Measurements from ENCODE around the gene TOMM70. TPM values are rescaled to one million over a fixed set of nuclear protein-coding genes. Genes with fewer than 3 reads are reported as not detected.
"Not testable (repeated sequence)": the region's sequence is repeated elsewhere in the genome, so short reads cannot be mapped to it uniquely, and the experiment has no call there.

Gene TOMM70
- 52.8 and 54.4 TPM in 2 replicates for total RNA-seq

DNA sequence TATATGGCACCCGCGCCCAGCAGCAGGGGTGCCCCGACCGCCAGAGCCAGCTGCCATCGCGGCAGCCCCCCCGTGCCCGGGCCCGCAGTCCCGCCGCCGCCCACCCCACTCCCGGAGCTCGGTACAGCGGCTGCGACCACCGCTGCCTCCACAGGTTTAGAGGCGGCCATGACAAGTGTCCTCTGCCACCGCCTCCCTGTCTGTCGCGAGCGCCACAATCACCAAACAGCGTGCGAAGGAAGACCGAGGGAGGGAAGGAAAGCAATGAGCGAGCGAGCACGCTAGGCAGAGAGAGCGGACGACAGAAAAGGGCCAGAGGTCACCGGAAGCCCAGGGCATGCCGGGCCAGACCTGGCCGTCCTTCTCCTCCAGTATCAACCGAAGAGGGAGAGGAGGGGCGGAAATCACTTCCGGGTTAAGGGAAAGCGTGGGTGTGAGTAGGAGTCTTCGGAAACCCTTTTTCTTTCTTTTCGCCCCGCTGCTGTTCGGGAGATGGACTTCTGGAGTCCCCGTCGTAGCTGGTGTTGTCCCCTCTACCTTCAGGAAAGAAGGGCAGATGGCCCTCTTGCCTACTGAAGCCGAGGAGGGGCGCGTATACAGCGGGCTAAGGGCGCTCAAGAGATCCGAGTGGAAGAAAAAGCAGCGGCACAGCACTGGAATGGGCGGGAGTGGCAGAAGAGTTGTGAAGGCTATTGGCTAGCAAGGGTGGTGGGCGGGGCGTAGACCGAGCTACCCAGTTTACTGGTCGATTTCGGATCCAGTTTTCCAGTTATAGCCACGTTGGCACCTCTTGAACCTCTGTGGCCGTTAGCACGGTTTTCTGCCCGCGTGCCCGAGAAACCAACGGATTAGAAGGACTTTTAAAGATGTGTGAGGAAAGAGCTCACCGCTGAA, at the start of gene TOMM70, which contains the start of gene LNP1:
TSS of gene TOMM70 (minus strand) at position 310 of the 894 bp plus-strand sequence. CDS start at position 170, 140 bp downstream.
TSS of gene LNP1 (plus strand) at position 760 of the 894 bp plus-strand sequence. CDS start 28,191 bp downstream, outside the sequence.
- intact Hi-C loops (cut with micrococcal nuclease) = loop anchor here (1.0 to 10.0 kb wide), 14 partner anchors 67 to 1846 kb away; partner anchors contain the start of genes NIT2, PCNP, TBC1D23 and TFG
- H3K27ac Mint-ChIP-seq = peak within 1 kb of the TSS; percentile 98
- H3K4me3 Mint-ChIP-seq (ENCODE audit: low read depth) = peak within 1 kb of the TSS; percentile 90
- peak; percentile 92 for DNase-seq (ENCODE audit: low spot score)
- H3K9me3 Mint-ChIP-seq = peaks cover 13% of the 10 kb centered on the region
- peaks cover 41% of the 10 kb centered on the region for H3K4me1 Mint-ChIP-seq (ENCODE audit: low read depth)
- H3K27me3 Mint-ChIP-seq (ENCODE audit: low read depth) = no peaks in the 10 kb centered on the region
- peaks cover 36% of the 10 kb centered on the region for H3K36me3 Mint-ChIP-seq (ENCODE audit: low read depth)

- no peak for DNase-seq (ENCODE audit: low spot score)
- no peaks in the 10 kb centered on the region for H3K27me3 Mint-ChIP-seq (ENCODE audit: low read depth)
- H3K4me3 Mint-ChIP-seq (ENCODE audit: low read depth) = no peak overlapping the region
- intact Hi-C loops (cut with micrococcal nuclease) = no loop called here
- H3K27ac Mint-ChIP-seq = no peak overlapping the region
- no peaks in the 10 kb centered on the region for H3K36me3 Mint-ChIP-seq (ENCODE audit: low read depth)
- H3K4me1 Mint-ChIP-seq (ENCODE audit: low read depth) = no peaks in the 10 kb centered on the region
- peaks cover 14% of the 10 kb centered on the region for H3K9me3 Mint-ChIP-seq
These were observed 48.3 kb upstream of the TOMM70 start for GRCh38 chr3:100449214-100449613.

- H3K4me1 Mint-ChIP-seq (ENCODE audit: low read depth) = no peaks in the 10 kb centered on the region
- H3K4me3 Mint-ChIP-seq (ENCODE audit: low read depth) = no peak overlapping the region
- H3K36me3 Mint-ChIP-seq (ENCODE audit: low read depth) = no peaks in the 10 kb centered on the region
- no peak for DNase-seq (ENCODE audit: low spot score)
- peaks cover 14% of the 10 kb centered on the region for H3K9me3 Mint-ChIP-seq
- intact Hi-C loops (cut with micrococcal nuclease) = no loop called here
- H3K27ac Mint-ChIP-seq = no peak overlapping the region
- H3K27me3 Mint-ChIP-seq (ENCODE audit: low read depth) = no peaks in the 10 kb centered on the region
These were observed 47.2 kb upstream of the TOMM70 start for GRCh38 chr3:100448079-100448478.

GRCh38 chr3:100447067-100447466, 46.2 kb upstream of the TOMM70 start:
- H3K36me3 Mint-ChIP-seq (ENCODE audit: low read depth); H3K27me3 Mint-ChIP-seq (ENCODE audit: low read depth): not testable (repeated sequence)

GRCh38 chr3:100443690-100444089, 42.8 kb upstream of the TOMM70 start:
- Mint-ChIP-seq H3K4me1 (ENCODE audit: low read depth) (peaks cover 7% of the 10 kb centered on the region), H3K27ac (no peak overlapping the region), H3K4me3 (ENCODE audit: low read depth) (no peak overlapping the region), H3K9me3 (peaks cover 17% of the 10 kb centered on the region), H3K36me3 (ENCODE audit: low read depth) (no peaks in the 10 kb centered on the region), H3K27me3 (ENCODE audit: low read depth) (no peaks in the 10 kb centered on the region)
- no peak for DNase-seq (ENCODE audit: low spot score)
- intact Hi-C loops (cut with micrococcal nuclease) = no loop called here

More at GRCh38 chr3:100447067-100447466, 46.2 kb upstream of the TOMM70 start:
- H3K9me3 Mint-ChIP-seq = peaks cover 17% of the 10 kb centered on the region
- H3K27ac Mint-ChIP-seq; H3K4me3 Mint-ChIP-seq (ENCODE audit: low read depth); DNase-seq (ENCODE audit: low spot score); H3K4me1 Mint-ChIP-seq (ENCODE audit: low read depth); intact Hi-C loops (cut with micrococcal nuclease): not testable (repeated sequence)

DNA sequence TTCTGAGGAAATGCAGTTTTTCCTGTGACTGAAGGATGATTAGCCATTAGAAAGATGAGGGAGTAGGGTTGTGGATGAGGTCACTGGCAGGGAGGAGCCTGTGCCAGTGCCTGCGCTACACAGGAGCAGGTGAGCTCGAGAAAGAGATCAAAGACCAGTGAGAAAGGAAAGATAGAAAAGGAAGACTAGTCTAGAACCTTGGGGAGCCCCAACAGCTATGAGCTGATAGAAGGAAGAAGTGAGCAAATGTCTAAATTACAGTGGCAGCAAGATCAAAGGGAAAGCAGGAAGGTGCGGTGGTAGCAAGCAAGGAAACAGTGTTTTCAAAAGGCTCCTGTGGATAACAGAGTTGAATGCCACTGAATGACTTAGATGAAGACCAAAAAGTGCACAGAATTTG, 40.0 kb upstream of the TOMM70 start:
- Mint-ChIP-seq H3K4me1 (ENCODE audit: low read depth) (peaks cover 7% of the 10 kb centered on the region), H3K4me3 (ENCODE audit: low read depth) (no peak overlapping the region), H3K27me3 (ENCODE audit: low read depth) (no peaks in the 10 kb centered on the region), H3K36me3 (ENCODE audit: low read depth) (no peaks in the 10 kb centered on the region), H3K9me3 (peaks cover 3% of the 10 kb centered on the region), H3K27ac (peak overlapping the region; percentile 17)
- no peak for DNase-seq (ENCODE audit: low spot score)
- intact Hi-C loops (cut with micrococcal nuclease) = no loop called here

DNA sequence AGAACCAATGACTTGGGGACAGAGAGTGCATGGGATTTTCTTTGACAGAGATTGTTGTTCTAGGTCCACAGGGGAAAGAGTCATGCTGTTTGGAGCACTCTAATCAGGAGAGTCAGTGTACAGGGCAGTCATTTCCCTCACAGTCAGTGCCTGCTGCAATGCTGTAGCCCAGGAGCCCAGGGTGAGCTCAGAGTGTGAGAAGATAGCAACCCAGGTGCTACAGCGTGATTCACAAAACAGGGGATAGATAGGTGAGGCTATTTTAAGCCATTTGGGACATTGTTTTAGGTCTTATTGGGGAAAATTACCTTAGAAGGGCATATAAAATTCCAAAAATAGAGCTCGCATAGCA, 37.7 kb upstream of the TOMM70 start:
- no peak for DNase-seq (ENCODE audit: low spot score)
- Mint-ChIP-seq H3K36me3 (ENCODE audit: low read depth) (no peaks in the 10 kb centered on the region), H3K27ac (no peak overlapping the region), H3K4me3 (ENCODE audit: low read depth) (no peak overlapping the region), H3K27me3 (ENCODE audit: low read depth) (no peaks in the 10 kb centered on the region), H3K4me1 (ENCODE audit: low read depth) (peaks cover 7% of the 10 kb centered on the region), H3K9me3 (peaks cover 5% of the 10 kb centered on the region)
- intact Hi-C loops (cut with micrococcal nuclease) = no loop called here

GRCh38 chr3:100437721-100438622, 37.1 kb upstream of the TOMM70 start:
- intact Hi-C loops (cut with micrococcal nuclease) = no loop called here
- H3K27ac Mint-ChIP-seq = no peak overlapping the region

GRCh38 chr3:100436951-100437350, 36.1 kb upstream of the TOMM70 start:
- intact Hi-C loops (cut with micrococcal nuclease) = no loop called here
- Mint-ChIP-seq H3K4me3 (ENCODE audit: low read depth) (no peak overlapping the region), H3K9me3 (peaks cover 2% of the 10 kb centered on the region), H3K27ac (no peak overlapping the region), H3K27me3 (ENCODE audit: low read depth) (no peaks in the 10 kb centered on the region), H3K4me1 (ENCODE audit: low read depth) (peaks cover 7% of the 10 kb centered on the region), H3K36me3 (ENCODE audit: low read depth) (no peaks in the 10 kb centered on the region)
- no peak for DNase-seq (ENCODE audit: low spot score)

More at GRCh38 chr3:100437721-100438622, 37.1 kb upstream of the TOMM70 start:
- Mint-ChIP-seq H3K27me3 (ENCODE audit: low read depth) (no peaks in the 10 kb centered on the region), H3K36me3 (ENCODE audit: low read depth) (no peaks in the 10 kb centered on the region), H3K9me3 (peaks cover 5% of the 10 kb centered on the region), H3K4me3 (ENCODE audit: low read depth) (no peak overlapping the region), H3K4me1 (ENCODE audit: low read depth) (peaks cover 7% of the 10 kb centered on the region)
- DNase-seq (ENCODE audit: low spot score) = no peak

GRCh38 chr3:100429187-100429716, 28.4 kb upstream of the TOMM70 start:
- H3K27ac Mint-ChIP-seq = no peak overlapping the region
- H3K9me3 Mint-ChIP-seq = no peaks in the 10 kb centered on the region
- DNase-seq (ENCODE audit: low spot score) = no peak
- no peaks in the 10 kb centered on the region for H3K36me3 Mint-ChIP-seq (ENCODE audit: low read depth)
- H3K27me3 Mint-ChIP-seq (ENCODE audit: low read depth) = peaks cover 5% of the 10 kb centered on the region
- no peaks in the 10 kb centered on the region for H3K4me1 Mint-ChIP-seq (ENCODE audit: low read depth)
- intact Hi-C loops (cut with micrococcal nuclease) = no loop called here
- H3K4me3 Mint-ChIP-seq (ENCODE audit: low read depth) = no peak overlapping the region

DNA sequence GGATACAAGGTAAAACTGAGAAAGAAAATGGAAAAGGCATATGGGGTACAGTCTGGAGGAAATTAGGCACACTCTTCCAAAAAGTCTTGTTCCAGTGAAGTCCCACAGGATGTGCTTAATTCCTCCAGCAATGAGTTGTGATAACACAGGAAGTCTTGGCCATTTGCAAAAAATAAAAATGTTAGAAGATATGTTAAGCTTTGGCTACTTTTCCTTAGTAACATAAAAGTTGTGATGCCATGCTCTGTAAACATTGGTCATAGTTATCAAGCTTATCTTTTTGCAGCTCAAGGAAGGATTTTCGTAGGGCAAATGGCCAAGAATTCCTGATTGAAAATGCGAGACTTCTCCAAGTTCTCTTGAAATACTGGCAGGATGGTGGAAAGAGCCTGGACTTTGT, 26.8 kb upstream of the TOMM70 start:
- H3K27ac Mint-ChIP-seq = no peak overlapping the region
- H3K9me3 Mint-ChIP-seq = no peaks in the 10 kb centered on the region
- no peak overlapping the region for H3K4me3 Mint-ChIP-seq (ENCODE audit: low read depth)
- H3K27me3 Mint-ChIP-seq (ENCODE audit: low read depth) = peaks cover 8% of the 10 kb centered on the region
- DNase-seq (ENCODE audit: low spot score) = no peak
- H3K4me1 Mint-ChIP-seq (ENCODE audit: low read depth) = no peaks in the 10 kb centered on the region
- intact Hi-C loops (cut with micrococcal nuclease) = no loop called here
- H3K36me3 Mint-ChIP-seq (ENCODE audit: low read depth) = no peaks in the 10 kb centered on the region

- Mint-ChIP-seq H3K4me3 (ENCODE audit: low read depth) (no peak overlapping the region), H3K4me1 (ENCODE audit: low read depth) (no peaks in the 10 kb centered on the region), H3K27me3 (ENCODE audit: low read depth) (peaks cover 8% of the 10 kb centered on the region), H3K9me3 (no peaks in the 10 kb centered on the region), H3K36me3 (ENCODE audit: low read depth) (no peaks in the 10 kb centered on the region), H3K27ac (no peak overlapping the region)
- intact Hi-C loops (cut with micrococcal nuclease) = no loop called here
- no peak for DNase-seq (ENCODE audit: low spot score)
These were observed 25.3 kb upstream of the TOMM70 start for GRCh38 chr3:100426067-100426682.

Data from activated T-helper 2 cell treated with anti-CD3 and anti-CD28 coated beads, Interferon-gamma antibody, Interleukin-2, Interleukin-4, amounts not matched to agents 10 μg/mL and 5 μg/mL and 100 μg/mL, durations not matched to agents 14 hours and 24 hours and 36 hours (primary cell).